HG02938 (cell line): ENCODE results near the gene RAB34.

Source experiments
- ATAC-seq: cut with Tn5 transposase; IDR thresholded peaks from one replicate; pipeline ENCODE4 v1.9.1; 2021; ENCODE audit warnings: mild to moderate bottlenecking, moderate library complexity; ENCODE audit not compliant: unreplicated experiment

The RAB34 gene

DNA sequence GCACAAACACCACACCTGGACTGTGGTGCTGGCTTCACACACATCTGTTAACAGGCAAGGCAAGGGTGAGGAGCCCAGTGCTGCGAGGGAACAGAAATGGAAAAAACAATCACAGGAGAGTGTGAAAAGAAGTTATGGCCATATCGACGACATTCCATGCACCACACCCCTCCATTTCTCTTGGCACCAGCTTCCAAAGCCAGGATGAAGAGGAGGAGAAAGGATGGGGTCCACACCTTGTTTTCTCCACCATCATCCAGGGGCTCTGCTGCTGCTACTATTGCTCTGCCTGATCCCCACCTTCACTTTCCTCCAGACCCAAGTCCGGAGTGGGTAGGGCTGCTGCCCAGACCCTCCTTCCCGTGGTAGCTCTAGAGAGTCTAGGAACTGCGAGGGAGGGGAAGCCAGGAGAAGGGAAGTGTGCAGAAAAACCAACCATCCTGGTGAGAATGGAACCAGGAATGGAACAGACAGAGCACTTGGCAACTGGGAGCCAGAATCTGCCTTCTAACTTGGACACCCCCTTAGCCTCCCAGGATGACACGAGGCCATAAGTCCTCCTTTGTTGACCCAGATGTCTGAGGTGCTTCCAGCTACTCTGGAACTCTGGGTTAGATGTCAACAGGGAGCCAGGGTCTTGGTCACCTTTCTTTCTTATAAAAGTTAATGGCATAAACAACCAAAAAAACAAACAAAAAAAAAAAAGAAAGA, 4.8 kb downstream of the RAB34 start:
- no peak for ATAC-seq

DNA sequence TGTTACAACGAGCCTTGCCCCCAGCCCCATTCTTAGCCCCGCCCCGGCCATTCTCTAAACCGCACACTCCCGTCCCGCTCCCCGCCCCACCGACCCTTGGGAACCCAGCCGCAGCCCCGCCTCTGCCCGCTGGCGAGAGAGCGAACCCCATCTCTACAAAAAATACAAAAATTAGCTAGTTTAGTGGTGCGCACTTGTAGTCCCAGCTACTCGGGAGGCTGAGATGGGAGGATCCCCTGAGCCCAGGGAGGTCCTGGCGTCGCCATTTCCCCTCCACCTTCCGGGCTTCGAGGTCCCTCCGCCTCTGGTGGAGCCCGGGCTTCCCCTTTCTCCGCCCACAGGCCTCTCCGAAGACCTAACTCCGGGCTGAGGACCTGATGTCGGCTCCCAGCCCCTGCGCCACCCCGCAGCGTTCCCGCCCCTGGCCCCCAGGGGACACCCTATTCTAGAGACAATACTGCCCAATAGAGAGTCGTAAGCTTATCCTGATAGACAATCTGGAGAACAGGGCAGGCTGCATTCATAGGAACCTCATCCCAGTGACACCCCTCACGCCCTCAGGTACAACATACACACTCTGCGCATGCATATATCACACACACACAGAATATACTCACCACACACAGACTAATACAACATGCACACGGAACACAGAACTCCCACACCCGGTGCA, 5.5 kb downstream of the RAB34 start:
- no peak for ATAC-seq

DNA sequence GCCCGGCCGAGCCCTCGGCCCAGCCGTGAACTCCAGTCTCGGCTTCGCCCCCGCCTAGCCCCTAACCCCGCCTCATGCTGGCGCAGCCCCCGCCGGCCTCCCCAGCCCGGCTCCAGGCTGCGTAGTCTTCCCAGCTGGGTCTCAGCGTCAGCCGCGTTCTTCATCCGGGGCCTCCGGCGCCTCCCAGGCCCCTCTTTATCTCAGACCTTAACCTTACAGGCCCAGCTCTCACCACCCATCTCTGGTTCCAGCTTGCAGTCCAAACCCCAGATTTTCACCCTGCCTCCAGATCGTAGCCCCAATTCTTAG, 6.0 kb downstream of the RAB34 start, which contains the start of gene PROCA1:
Gene PROCA1 (minus strand): TSS at position 166 of the 309 bp plus-strand sequence. CDS start 228 bp downstream, outside the sequence.
- ATAC-seq, result peak; percentile 16

DNA sequence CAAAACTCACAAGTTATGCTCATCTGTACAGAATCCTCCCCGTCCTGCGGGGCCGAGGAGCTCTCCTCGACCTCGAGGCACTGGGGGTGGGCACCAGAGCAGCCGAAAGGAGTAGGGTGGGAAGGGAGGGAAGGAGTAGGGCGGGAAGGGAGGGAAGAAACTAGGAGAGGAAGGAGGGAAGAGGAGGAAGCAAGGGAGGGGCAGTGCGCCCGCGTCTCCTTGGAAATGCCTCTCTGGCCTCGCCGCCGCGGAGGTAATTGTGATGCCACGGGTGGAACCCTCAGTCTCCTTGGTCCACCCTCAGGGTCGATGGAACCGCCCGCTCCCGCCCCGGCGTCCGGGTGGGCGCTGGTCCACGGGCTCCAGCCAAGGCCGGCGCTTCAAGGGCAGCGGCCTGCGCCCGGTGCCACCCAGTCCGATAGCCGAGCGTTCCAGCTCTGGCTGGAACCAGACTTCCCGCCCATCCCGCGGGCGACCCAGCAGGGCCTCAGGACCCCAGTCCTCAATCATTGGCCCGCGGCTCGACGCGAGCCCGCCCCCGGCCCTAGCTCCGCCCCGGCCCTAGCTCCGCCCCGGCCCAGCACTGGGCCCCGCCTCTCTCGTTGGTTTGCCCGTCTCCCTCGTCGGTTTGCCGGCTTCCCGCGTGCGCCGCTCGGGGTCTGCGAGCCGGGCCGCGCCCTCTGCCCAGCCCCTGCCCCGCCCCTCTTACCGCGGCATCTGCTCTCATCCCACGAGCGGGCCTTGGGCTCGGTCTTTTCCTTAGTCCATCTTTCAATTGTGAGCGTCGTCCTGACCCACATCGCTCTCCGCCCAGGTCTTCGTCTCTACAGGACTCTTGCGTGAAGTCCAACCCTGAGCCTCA, 6.6 kb downstream of the RAB34 start:
- ATAC-seq, result peak; percentile 75

DNA sequence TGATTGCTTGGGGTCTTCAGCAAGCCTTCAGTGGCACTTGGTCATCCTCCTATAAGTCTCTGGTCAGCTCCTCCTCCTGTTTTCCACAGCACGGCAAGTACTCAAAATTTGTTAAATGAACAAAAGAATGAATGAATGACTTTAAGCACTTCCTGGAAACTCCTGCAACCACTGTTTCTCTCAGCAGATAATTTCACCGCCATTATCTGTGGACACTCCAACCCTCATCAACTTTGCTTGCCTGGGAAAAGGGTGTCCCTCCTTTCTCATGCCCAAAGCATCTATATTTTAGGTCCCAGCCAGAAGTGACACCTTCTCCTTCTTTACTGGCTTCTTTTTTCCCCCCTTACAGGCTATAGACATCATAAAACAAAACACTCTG, 10.3 kb downstream of the RAB34 start:
- no peak for ATAC-seq

DNA sequence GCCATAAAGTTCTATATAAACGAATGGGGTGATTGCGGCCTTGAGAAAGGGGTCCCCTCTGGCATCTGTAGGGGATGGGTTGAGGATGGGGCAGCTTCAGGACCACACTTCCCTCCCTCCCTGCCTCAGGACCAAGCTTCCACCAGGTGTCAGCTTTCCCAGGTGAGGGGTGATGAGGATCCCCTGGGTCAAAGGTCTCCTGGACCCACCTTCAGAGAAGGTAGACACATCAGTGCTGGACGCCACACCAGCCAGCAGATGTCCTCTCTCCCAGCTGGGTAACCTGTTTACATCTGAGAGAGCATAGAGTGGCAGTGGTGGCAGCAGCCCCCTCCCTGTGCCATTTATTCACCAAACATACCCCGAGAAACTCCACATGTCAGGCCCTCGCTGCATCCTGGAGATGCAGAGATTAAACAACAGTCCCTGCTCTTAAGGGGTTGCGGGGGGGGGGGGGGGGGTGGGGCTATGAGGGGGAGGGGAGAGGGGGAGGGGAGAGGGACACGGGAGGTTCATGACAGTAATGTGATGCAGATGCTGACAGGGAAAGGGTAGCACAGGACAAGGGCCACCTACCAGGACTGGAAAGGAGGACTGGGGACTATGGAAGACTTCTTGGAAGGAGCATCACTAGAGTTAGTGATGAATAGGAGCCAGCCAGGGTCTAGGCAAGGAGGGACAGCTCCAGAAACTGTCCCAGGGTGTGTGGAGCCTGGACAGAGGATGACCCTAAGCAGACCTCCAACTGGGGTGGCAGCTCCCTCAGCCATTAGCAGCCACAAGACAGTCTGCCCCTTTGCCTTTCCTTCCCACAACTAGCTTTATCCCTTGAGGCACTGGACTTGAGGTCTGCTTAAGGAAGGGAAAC, 11.0 kb downstream of the RAB34 start:
- no peak for ATAC-seq

DNA sequence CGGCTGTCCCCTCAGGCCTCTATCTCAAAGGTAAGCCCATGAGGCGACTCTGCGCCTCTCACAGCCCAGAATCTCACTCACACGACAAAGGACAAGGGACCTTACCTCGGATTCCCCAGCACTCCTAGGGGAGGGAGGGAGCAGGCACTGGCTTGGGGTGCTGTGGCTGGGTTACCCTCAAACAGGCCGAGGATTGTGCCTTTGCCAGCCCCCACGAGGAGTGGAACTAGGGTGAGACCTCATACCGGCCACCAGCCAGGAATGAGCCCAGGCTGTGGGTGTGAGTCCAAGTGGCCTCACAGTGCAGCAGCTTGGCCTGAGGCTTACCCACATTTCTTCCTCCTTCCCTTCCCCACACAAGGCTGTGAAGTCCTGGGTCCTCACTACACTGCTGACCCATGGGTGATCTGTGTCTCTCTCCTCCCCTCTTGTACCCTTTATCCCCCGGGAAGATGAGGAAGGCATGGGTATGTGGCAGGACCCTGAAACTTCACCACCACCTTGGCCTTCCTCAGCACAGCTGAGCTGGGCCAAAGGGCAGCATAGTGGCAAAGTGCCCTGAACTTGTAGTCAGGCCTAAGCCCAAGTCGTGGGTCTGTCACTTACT, 11.8 kb downstream of the RAB34 start:
- no peak for ATAC-seq

DNA sequence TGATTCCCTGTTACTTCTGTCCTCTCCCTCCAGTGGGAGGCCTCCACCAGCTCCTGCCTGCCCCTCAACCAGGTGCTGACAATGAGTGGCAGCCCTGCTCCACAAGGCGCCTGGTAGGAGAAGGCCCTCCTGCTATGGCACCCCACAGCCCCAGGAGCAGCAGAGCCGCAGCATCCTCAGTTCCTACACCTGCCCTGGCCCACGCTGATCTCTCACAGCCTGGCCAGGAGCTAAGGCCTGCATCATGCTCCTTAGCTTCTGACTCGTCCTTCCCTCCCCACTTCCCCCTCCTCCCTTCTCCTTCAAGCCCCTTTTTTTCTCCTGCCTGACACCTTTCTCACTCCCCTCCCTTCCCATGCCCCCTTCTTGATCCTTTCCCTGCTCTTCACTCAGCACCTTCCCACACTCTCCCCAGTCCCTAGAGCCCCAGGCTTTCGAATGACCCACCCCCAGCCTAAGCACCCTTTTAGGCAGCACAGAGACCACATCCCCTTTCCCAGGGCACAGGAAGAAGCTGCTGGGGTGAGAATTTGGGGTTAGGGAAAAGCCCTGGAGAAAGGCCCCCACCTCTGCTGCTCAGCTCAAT, 12.5 kb downstream of the RAB34 start:
- ATAC-seq, result no peak

DNA sequence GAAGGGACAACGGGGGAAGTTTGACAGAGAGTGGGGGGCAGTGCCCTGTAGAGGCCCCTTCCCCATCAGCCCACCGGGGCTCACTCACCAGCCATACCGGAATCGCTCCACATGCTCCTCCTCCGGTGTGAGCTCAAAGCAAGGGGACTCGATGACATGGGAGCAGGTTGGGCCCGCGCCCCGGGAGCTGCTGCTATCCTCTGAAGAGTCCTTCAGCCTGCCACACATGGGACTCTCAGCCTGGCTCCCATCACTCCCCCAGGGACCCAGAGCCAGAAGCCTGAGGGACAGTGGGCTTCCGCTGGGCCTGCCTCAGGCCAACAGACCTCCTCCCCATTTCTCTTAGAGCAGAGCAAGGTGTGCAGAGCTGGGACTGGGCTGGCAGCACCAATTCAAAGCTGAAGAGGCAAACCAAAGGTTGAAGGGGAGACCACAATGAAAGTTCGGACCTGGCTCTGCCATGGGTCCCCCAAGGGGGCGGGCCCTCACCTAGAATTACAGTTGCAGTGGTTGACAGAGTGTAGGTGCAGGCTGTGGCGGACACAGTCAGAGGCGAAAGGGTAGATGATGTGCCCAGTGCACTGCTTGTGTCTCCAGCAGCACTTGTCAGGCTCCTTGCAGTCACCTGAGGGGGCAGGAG, 13.3 kb downstream of the RAB34 start:
- ATAC-seq, result no peak

DNA sequence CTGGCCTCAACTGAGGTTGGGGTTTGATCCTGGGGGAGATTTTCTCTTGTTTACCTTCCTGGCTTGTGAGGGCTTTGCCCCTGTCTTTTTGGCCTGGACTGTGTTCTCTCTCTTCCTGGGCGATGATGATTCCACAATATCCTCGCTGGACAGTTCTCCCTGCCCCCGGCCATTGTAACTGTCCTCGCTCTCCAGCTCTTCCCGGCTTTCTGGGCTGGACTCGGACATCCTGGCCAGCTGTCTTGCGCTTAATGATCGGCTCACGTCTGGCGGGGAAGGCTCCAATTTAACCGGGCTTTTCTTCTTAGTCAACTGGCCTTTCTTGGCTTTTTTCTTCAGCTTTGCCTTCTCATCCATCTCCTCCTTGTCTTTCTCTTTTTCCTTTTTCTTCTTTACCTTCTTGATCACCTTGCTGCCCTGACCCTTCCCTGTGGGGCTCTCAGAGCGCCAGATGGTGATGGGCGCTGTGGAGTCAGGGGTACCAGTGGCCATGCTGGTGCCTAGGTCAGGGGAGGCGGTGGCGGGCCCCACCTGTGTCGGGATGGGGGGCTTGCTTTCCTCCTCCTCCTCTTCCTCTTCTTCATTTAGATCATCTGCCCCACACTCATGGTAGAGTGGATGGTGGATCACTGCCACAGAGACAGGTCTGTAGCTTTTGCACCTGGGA, 14.0 kb downstream of the RAB34 start:
- ATAC-seq, result no peak

DNA sequence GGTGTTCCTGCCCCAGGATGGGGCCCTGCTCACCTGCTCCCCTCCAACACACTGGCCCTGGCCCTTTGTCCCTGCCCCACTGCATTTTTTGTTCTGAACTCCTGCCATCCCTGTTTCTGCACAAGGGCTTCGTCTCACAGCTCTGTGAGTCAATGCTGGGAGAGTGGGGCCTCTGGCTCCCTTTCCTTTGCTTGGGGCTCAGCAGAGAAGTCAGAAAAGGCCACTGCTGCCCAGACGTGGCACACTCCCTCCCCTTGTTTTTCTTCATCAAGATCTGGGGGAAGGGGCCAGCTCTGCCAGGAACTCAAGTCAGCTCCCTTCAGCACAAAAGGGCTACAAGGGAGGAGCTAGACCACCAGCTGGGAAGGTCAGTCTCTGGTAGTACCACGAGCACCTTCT, 14.9 kb downstream of the RAB34 start:
- no peak for ATAC-seq

DNA sequence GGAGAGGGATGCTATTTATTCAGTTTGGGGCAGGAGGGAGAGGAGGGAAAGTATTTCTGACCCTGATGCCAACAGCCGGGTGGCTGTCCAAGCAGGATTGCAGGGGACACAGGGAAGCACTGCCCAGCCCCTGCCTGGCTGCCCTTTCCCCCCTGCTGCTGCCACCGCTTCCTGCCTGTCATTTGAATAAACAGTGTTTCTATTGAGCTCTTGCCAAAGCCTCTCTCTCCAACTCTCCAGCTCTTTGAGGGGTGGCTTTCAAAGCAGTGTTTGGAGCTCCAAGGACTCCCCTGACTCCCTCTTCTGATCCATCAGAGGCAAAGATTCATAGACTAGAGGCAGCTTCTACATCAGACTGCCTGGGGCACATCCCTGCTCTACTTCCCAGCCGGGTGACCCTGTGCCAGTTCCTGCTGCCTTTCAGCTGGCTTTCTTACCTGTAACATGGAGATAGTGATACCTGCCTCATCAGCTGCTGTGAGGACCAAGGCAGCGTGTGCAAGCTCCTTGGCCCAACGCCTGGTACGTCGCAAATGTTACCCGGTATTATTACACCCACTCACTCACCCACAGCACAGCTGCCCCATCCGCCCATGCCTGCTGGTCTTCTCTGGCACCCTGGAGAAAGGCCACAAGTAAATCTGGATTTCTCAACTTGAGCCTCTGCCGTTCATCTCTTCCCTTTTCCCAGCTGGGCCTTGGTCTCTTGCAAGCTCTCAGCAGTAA, 15.5 kb downstream of the RAB34 start:
- ATAC-seq, result no peak

DNA sequence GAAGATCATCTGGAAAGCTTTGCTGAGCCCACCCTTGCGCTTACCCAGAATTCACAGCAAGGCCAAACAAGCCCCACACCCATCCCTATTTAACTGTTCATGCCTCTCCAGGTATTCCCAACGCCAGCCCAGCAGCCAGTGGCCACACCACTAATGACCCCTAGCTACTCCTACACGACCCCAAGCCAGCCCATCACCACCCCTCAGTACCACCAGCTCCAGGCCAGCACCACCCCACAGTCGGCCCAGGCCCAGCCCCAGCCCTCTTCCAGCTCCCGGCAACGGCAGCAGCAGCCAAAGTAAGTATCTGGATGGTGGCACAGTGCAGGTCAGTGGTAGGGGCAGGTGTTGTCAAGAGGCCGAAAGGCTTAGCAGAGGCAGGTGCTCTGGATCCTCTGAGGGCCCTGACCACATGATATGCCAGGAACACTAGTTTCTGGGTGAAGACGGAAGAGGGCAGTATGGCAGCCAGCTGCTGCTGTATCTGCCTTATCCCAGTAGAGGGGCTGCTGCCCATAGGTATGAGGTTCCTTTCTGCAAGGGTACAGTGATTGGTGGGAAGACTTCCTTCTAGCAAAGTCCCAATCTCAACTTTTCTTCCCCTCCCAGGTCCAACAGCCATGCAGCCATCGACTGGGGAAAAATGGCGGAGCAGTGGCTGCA, 16.7 kb downstream of the RAB34 start:
- ATAC-seq, result no peak

DNA sequence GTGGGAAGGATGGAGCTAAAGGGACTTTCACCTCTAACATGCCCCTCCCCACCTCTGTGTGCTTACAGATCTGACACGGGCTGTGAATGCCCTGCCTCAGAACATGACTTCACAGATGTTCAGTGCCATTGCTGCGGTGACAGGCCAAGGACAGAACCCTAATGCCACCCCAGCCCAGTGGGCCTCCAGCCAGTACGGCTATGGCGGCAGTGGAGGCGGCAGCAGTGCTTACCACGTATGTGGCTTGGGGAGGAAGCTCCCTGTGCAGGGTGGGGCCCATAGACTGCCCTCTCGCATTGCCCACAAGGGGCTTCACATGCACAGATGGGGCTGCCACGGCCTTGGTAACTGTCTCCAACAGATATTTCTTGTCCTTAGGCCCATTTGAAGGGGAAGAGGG, 17.4 kb downstream of the RAB34 start:
- ATAC-seq, result no peak

DNA sequence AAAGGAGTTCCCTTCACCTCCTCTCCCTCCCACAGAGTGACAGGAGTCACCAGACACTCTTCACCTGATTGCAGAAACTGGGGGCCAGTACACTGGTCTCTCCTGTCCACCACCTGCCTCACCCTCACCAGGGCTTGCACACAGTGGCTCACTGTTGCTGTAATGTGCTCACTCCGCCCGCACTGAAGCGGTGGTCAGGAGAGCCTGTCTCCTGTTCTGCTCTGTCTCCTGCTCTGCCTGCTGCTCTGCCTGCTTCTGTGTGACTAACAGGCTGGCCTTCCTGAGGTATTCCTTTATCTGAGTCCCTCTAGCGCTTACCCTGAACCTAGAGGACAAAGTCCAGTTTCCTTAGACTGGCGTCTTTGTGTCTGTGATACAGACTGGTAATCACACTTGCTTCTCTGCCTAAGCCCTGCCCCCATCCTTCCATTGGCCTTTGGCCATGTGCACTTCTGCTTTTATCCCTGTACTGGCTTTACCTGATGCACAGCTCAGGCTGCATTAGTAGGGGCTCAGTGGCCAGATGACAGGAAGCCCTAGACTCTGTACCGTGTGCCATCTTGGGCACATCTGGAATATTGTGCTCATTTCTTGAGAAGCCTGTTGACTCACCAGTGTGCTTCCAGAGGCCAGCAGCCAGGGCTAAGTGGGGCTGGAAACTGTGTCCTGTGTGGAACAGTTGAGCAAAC, 19.3 kb downstream of the RAB34 start:
- ATAC-seq, result no peak

DNA sequence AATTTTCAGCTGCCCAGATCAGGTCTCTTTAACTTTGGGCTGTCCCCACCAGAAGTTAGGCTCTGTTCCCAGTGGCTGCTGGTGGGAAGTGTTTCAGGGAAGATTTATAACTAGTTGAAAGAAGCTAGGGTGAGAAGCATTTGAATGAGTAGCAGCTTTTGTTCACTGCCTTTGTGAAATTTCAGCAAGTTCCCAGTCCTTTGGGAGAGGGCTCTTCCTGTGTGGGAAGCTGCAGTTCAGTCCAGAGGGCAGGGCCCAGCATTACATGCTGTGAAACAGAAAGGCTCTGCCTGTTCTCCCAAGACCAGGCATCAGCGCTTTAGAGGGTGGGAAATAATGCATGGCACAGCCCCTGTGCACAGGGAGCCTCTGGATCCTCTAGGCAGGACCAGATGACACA, 23.8 kb downstream of the RAB34 start:
- ATAC-seq, result no peak

DNA sequence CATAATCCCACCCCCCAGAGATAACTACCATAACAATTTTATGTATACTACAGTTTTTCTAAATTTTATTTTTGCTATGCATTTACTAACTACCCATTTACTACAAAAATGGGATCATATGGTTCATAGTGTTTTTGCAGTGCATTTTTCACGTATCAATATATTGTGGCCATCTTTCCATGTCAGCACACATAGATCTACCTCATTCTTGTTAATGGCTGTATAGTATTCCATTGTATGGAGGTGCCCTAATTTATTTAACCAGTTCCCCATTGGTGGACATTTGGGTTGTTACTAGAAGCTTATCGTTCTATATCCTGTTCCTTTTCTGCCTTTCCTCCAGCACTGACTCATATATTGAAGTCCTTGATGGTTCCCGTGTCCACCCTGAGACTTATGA, 28.7 kb downstream of the RAB34 start:
- no peak for ATAC-seq
